Smooth muscle cell of the brain vasculature (primary cell): ENCODE data around the gene TRANK1.
"Not testable (repeated sequence)": the region's sequence is repeated elsewhere in the genome, so short reads cannot be mapped to it uniquely, and the experiment has no call there.

Experiments
- DNase-seq: peaks from one replicate; pipeline ENCODE4 v3.0.0-alpha.2; 2012; ENCODE audit warnings: low read depth, low spot score

The TRANK1 gene

GRCh38 chr3:36944641-36945270, at the start of gene TRANK1:
Gene TRANK1 (minus strand): TSS chr3:36945054. CDS start chr3:36944809, 245 bp downstream.
- DNase-seq: no peak

- peak; percentile 100 for DNase-seq
Observed at GRCh38 chr3:36993326-36994283, 48.8 kb upstream of the TRANK1 start, which contains the start of gene MLH1. Gene MLH1 (plus strand): TSS chr3:36993518. CDS start chr3:36993548, 30 bp downstream.

- DNase-seq: no peak
Observed at GRCh38 chr3:36992806-36993325, 48.0 kb upstream of the TRANK1 start, which contains the start of gene EPM2AIP1. Gene EPM2AIP1 (minus strand): TSS chr3:36993131. CDS start chr3:36993077, 54 bp downstream.

GRCh38 chr3:36991923-36992805, 47.3 kb upstream of the TRANK1 start:
- peak; percentile 7 for DNase-seq

- DNase-seq: no peak
Observed at GRCh38 chr3:36991147-36991546, 46.3 kb upstream of the TRANK1 start.

- DNase-seq: no peak
Observed at GRCh38 chr3:36989568-36989967, 44.7 kb upstream of the TRANK1 start.

- no peak for DNase-seq
Observed at GRCh38 chr3:36989005-36989404, 44.2 kb upstream of the TRANK1 start.

GRCh38 chr3:36988356-36988755, 43.5 kb upstream of the TRANK1 start:
- DNase-seq: no peak

GRCh38 chr3:36981006-36981405, 36.2 kb upstream of the TRANK1 start:
- DNase-seq: no peak

GRCh38 chr3:36973139-36973538, 28.3 kb upstream of the TRANK1 start:
- DNase-seq: no peak

GRCh38 chr3:36972163-36972562, 27.3 kb upstream of the TRANK1 start:
- DNase-seq: no peak

GRCh38 chr3:36969540-36970432, 24.9 kb upstream of the TRANK1 start:
- DNase-seq: no peak

GRCh38 chr3:36969085-36969484, 24.2 kb upstream of the TRANK1 start:
- DNase-seq: no peak

GRCh38 chr3:36965440-36965839, 20.6 kb upstream of the TRANK1 start:
- DNase-seq: no peak

GRCh38 chr3:36964817-36965216, 20.0 kb upstream of the TRANK1 start:
- DNase-seq: no peak

- no peak for DNase-seq
Observed at GRCh38 chr3:36964331-36964730, 19.5 kb upstream of the TRANK1 start.

- not testable (repeated sequence) for DNase-seq
Observed at GRCh38 chr3:36963008-36963407, 18.2 kb upstream of the TRANK1 start.

GRCh38 chr3:36960502-36960901, 15.6 kb upstream of the TRANK1 start:
- DNase-seq: no peak

- no peak for DNase-seq
Observed at GRCh38 chr3:36959821-36960220, 15.0 kb upstream of the TRANK1 start.
